Right lobe of liver (tissue), 4 donors: ENCODE data around the gene DIAPH2.

Source experiments
- CTCF ChIP-seq, 4 donors: fragments of 200-600 bp in 3 of 4; fragments of 450-650 bp in 1 of 4; IDR thresholded peaks; one replicate each; pipeline versions ENCODE4 v1.5.1 to v1.8.0; 2016 to 2022; ENCODE audit warnings: antibody characterized with exemption in 4 of 4, mild to moderate bottlenecking in 2 of 4
- POLR2A ChIP-seq: fragments of 450-650 bp; IDR thresholded peaks from one replicate; pipeline ENCODE4 v1.6.1; 2017; ENCODE audit warnings: antibody characterized with exemption, mild to moderate bottlenecking
- donor health status: DM: no; HTN: no; CAD: no.
- donor health status: DM: no; HTN: no; CAD: no.
- donor health status: DM: no; HTN: yes; CAD: no.

- TF ChIP-seq CTCF (IDR thresholded peaks at IDR 0.05): peak in 3 of 4 donors; percentile 33 to 37 (median 35)
- no peak for TF ChIP-seq POLR2A
Observed at GRCh38 chrX:97315939-97316338, 631.3 kb downstream of the DIAPH2 start.
